ENCODE data around the gene CABLES1. TPM values are rescaled to one million over a fixed set of nuclear protein-coding genes. Genes with fewer than 3 reads are reported as not detected.

The CABLES1 gene
- total and polyA plus RNA-seq, 2 of the 4 experiments (the other 2 are of a cell fraction) = 4.7 to 5.7 TPM

DNA sequence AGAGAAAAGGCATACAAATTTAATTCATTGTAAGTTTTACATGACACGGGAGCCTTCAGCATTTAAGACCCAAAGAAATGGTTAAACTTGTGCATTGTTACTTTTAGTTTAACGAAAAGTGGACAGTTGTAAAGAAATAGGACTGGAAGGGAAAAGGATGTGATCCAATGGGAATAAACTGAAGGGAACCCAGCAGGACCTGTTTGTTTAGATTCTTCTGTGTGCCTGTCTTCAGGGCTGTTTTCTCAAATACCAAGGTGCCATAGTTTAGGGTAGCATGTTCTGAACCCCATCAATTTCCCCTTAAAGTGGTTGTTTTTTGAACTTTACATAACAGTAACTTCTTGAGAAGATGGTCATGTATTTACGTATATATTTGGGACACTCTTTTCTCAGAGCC lies 30.3 kb upstream of the CABLES1 start:
- Histone ChIP-seq H3K4me3 (ENCODE audit: insufficient read depth, low read depth, low read length) (no peak overlapping the region), H3K79me1 (ENCODE audit: low read depth in 1 of 2, low read length in 2 of 2) (0 out of 4 replicates have a peak, but pooled peaks cover 0 to 3% of the 10 kb centered on the region in 2 experiments), H2BK15ac (ENCODE audit: low read depth, low read length) (peak overlapping the region; percentile 97; the same call in 2 of the 3 replicates), H2BK20ac (ENCODE audit: low read depth, low read length) (peak overlapping the region; percentile 60), H3K4ac (ENCODE audit: low read depth, low read length) (peak overlapping the region; percentile 18; the same call in 1 of the 2 replicates), H4K91ac (ENCODE audit: insufficient read depth, low read depth, low read length) (no peak overlapping the region), H3K36me3 (ENCODE audit: control insufficient read depth, insufficient read depth, low read length) (no peaks in the 10 kb centered on the region), H2AK9ac (replicated peaks; ENCODE audit: low read depth, low read length, poor library complexity) (no peak overlapping the region), H3K27ac (ENCODE audit: insufficient read depth, low read length) (no peak overlapping the region), H3K18ac (ENCODE audit: low read depth, low read length) (no peak overlapping the region), H4K5ac (ENCODE audit: low read depth, low read length) (no peak overlapping the region), H2BK120ac (ENCODE audit: low read depth, low read length) (peak overlapping the region; percentile 24; the same call in 1 of the 2 replicates), H3K23ac (ENCODE audit: low read depth, low read length) (no peak overlapping the region), H3K9me1 (ENCODE audit: insufficient read depth, low read length) (peaks cover 11% of the 10 kb centered on the region), H2BK5ac (ENCODE audit: low read depth, low read length, poor library complexity, severe bottlenecking) (no peak overlapping the region), H4K8ac (ENCODE audit: low read depth in 2 of 2, low read length in 2 of 2) (no peak overlapping the region; a peak in 1 of 4 replicates), H3K4me2 (ENCODE audit: low read depth, low read length) (no peak overlapping the region), H3K27me3 (ENCODE audit: control insufficient read depth, insufficient read depth, low read length) (no peaks in the 10 kb centered on the region), H3K9me3 (ENCODE audit: control insufficient read depth, insufficient read depth, low read length) (no peaks in the 10 kb centered on the region), H2AK5ac (ENCODE audit: low read depth, low read length) (no peak overlapping the region), H4K20me1 (ENCODE audit: insufficient read depth, low read length) (no peaks in the 10 kb centered on the region), H3K14ac (replicated peaks; ENCODE audit: low read depth, low read length) (no peak overlapping the region), H3K56ac (ENCODE audit: extremely low read depth, insufficient read depth, low read length) (no peak overlapping the region), H2AFZ (replicated peaks; ENCODE audit: low read length, poor library complexity) (no peak overlapping the region), H3K9ac (ENCODE audit: low read depth, low read length) (no peak overlapping the region), H3K4me1 (ENCODE audit: control insufficient read depth, insufficient read depth, low read length) (peaks cover 13% of the 10 kb centered on the region)
- in situ Hi-C loops (cut with MboI; ENCODE audit: low sequenced_read_pairs) = no loop called here
- ATAC-seq (ENCODE audit: low read depth) (no peak), DNase-seq (no peak)
- WGBS, 2 experiments (ENCODE audit: extremely low coverage in 2 of 2, insufficient read length in 1 of 2) = 100% methylated on average over 2 of the region's 3 CpGs; no CpG with 5 or more reads in 1 of the 2 experiments
- intact Hi-C loops (cut with micrococcal nuclease) = no loop called here
- TF ChIP-seq RFX5 (IDR thresholded peaks at IDR 0.05; ENCODE audit: low read depth, low read length) (no peak), FOS (IDR thresholded peaks at IDR 0.05; ENCODE audit: low read depth, low read length) (no peak), SMC3 (IDR thresholded peaks at IDR 0.05; ENCODE audit: low read depth, low read length) (no peak), CEBPB (IDR thresholded peaks at IDR 0.05; ENCODE audit: low read depth, low read length) (no peak), MAZ (IDR thresholded peaks at IDR 0.05; ENCODE audit: borderline replicate concordance, low read depth, low read length) (no peak), MXI1 (IDR thresholded peaks at IDR 0.05; ENCODE audit: borderline replicate concordance, low read depth, low read length) (no peak), CHD1 (IDR thresholded peaks at IDR 0.05; ENCODE audit: low read depth, low read length) (no peak), MAFK (IDR thresholded peaks at IDR 0.05; ENCODE audit: low read depth, low read length) (no peak), POLR2A (IDR thresholded peaks at IDR 0.05; ENCODE audit: low read depth, low read length) (no peak), RAD21 (IDR thresholded peaks at IDR 0.05; ENCODE audit: low read length) (no peak)
- BruUV-seq (replicated peaks) = no TSS peak
- POLR2A ChIA-PET (ENCODE audit: unreplicated experiment) = no interaction called here
- dilution Hi-C loops (cut with HindIII; ENCODE audit: low sequenced_read_pairs, unreplicated experiment) = no loop called here
- CTCF ChIA-PET = interaction anchor here (1.1 kb wide), 1 partner anchor 25 kb away, joined by 3 read pairs; no protein-coding TSS in a partner anchor
